ENCODE results near the gene RDX. TPM values are rescaled to one million over a fixed set of nuclear protein-coding genes. Genes with fewer than 3 reads are reported as not detected.
A peak's percentile ranks its signal among the peaks of the same experiment; 100 is the strongest.

The RDX gene
- 250 and 251 TPM in 2 replicates for total RNA-seq (2022)
- percentile 95 among the genes with signal in this experiment for Bru-seq, nascent RNA
- BruChase-seq, experiment 1, labeled RNA remaining after a 2-hour chase: percentile 95 among the genes with signal in this experiment
- percentile 97 among the genes with signal in this experiment for BruChase-seq, experiment 2, labeled RNA remaining after a 6-hour chase
- long read RNA-seq, full-length matches to known transcripts: 112 of 145 reads
- long read RNA-seq, partial matches to known transcripts: 11 of 145 reads
- long read RNA-seq, other reads (novel, unspliced or antisense): 22 of 145 reads

- peaks cover 57% of the 10 kb centered on the region for H3K36me3 Mint-ChIP-seq (ENCODE audit: insufficient read depth, unreplicated experiment)
- H3K4me3 Mint-ChIP-seq (ENCODE audit: unreplicated experiment): peak within 1 kb of the TSS; percentile 91
- no peaks in the 10 kb centered on the region for H3K27me3 ChIP-seq (replicated peaks; ENCODE audit: control insufficient read depth, insufficient read depth, low read length)
- intact Hi-C loops (cut with micrococcal nuclease; ENCODE audit: unreplicated experiment): loop anchor here (1.0 to 10.0 kb wide), 3 partner anchors 9 to 202 kb away; partner anchors contain the start of gene ZC3H12C
- H3K4me1 ChIP-seq: peaks cover 51% of the 10 kb centered on the region
- peak in 1 of 2 experiments; percentile 24 for TF ChIP-seq CTCF (IDR thresholded peaks at IDR 0.05; ENCODE audit: insufficient read depth in 1 of 2, low read depth in 1 of 2, low read length in 1 of 2, severe bottlenecking in 1 of 2, unreplicated experiment in 1 of 2)
- DNase-seq: peak; percentile 88 to 91
- CTCF ChIA-PET: interaction anchor here (0.6 to 1.5 kb wide), 6 partner anchors 9 to 137 kb away, joined by 3 to 5 read pairs (median 3); no protein-coding TSS in a partner anchor
- H3K4me3 ChIP-seq (ENCODE audit: low read depth, low read length): peak within 1 kb of the TSS; percentile 98
- peaks cover 9% of the 10 kb centered on the region for H3K9me3 Mint-ChIP-seq (ENCODE audit: unreplicated experiment)
- no peaks in the 10 kb centered on the region for H3K27me3 Mint-ChIP-seq (ENCODE audit: insufficient read depth, unreplicated experiment)
- POLR2A ChIA-PET: interaction anchor here (0.9 to 2.3 kb wide), 6 partner anchors 9 to 133 kb away, joined by 3 to 8 read pairs (median 4); partner anchors contain the start of gene FDX1
- H3K36me3 ChIP-seq (ENCODE audit: control insufficient read depth, insufficient read depth, low read length): no peaks in the 10 kb centered on the region; the same call in 1 of the 2 replicates
- H3K9me3 ChIP-seq: peaks cover 7% of the 10 kb centered on the region; the same call in 1 of the 2 replicates
- H3K27ac Mint-ChIP-seq (ENCODE audit: unreplicated experiment): peak within 1 kb of the TSS; percentile 98
- no TSS peak for BruUV-seq (replicated peaks)
- peaks cover 62% of the 10 kb centered on the region for H3K4me1 Mint-ChIP-seq (ENCODE audit: low read depth, unreplicated experiment)
These were observed at the start of gene RDX for GRCh38 chr11:110296226-110297075. Gene RDX, minus strand, starts transcription at chr11:110296614. Its CDS starts 16,922 bp downstream, at chr11:110279692.

- peaks cover 25% of the 10 kb centered on the region for H3K9me3 Mint-ChIP-seq (ENCODE audit: unreplicated experiment)
- H3K4me3 ChIP-seq (ENCODE audit: low read depth, low read length): no peak overlapping the region
- no peaks in the 10 kb centered on the region for H3K27me3 ChIP-seq (replicated peaks; ENCODE audit: control insufficient read depth, insufficient read depth, low read length)
- DNase-seq: no peak
- BruUV-seq (replicated peaks): no TSS peak
- TF ChIP-seq CTCF (IDR thresholded peaks at IDR 0.05; ENCODE audit: insufficient read depth in 1 of 2, low read depth in 1 of 2, low read length in 1 of 2, severe bottlenecking in 1 of 2, unreplicated experiment in 1 of 2): no peak
- POLR2A ChIA-PET: no interaction called here
- peaks cover 32% of the 10 kb centered on the region for H3K4me1 Mint-ChIP-seq (ENCODE audit: low read depth, unreplicated experiment)
- no peak overlapping the region for H3K27ac Mint-ChIP-seq (ENCODE audit: unreplicated experiment)
- intact Hi-C loops (cut with micrococcal nuclease; ENCODE audit: unreplicated experiment): no loop called here
- no peaks in the 10 kb centered on the region for H3K9me3 ChIP-seq
- no peaks in the 10 kb centered on the region for H3K27me3 Mint-ChIP-seq (ENCODE audit: insufficient read depth, unreplicated experiment)
- peaks cover 21% of the 10 kb centered on the region for H3K4me1 ChIP-seq
- H3K4me3 Mint-ChIP-seq (ENCODE audit: unreplicated experiment): no peak overlapping the region
- CTCF ChIA-PET: no interaction called here
- no peaks in the 10 kb centered on the region for H3K36me3 ChIP-seq (ENCODE audit: control insufficient read depth, insufficient read depth, low read length)
- no peaks in the 10 kb centered on the region for H3K36me3 Mint-ChIP-seq (ENCODE audit: insufficient read depth, unreplicated experiment)
These were observed 49.3 kb upstream of the RDX start for GRCh38 chr11:110345743-110346142.

GRCh38 chr11:110340436-110340835 is 44.0 kb upstream of the RDX start:
- no peak for TF ChIP-seq CTCF (IDR thresholded peaks at IDR 0.05; ENCODE audit: insufficient read depth in 1 of 2, low read depth in 1 of 2, low read length in 1 of 2, severe bottlenecking in 1 of 2, unreplicated experiment in 1 of 2)
- no peaks in the 10 kb centered on the region for H3K27me3 Mint-ChIP-seq (ENCODE audit: insufficient read depth, unreplicated experiment)
- CTCF ChIA-PET: interaction anchor here (1.3 kb wide), 1 partner anchor 22 kb away, joined by 4 read pairs; no protein-coding TSS in a partner anchor

More at GRCh38 chr11:110340436-110340835, 44.0 kb upstream of the RDX start:
- H3K9me3 ChIP-seq: no peaks in the 10 kb centered on the region
- no peak for DNase-seq
- peaks cover 35% of the 10 kb centered on the region for H3K4me1 Mint-ChIP-seq (ENCODE audit: low read depth, unreplicated experiment)
- no peak overlapping the region for H3K4me3 Mint-ChIP-seq (ENCODE audit: unreplicated experiment)
- H3K9me3 Mint-ChIP-seq (ENCODE audit: unreplicated experiment): peaks cover 15% of the 10 kb centered on the region
- BruUV-seq (replicated peaks): no TSS peak
- no peaks in the 10 kb centered on the region for H3K27me3 ChIP-seq (replicated peaks; ENCODE audit: control insufficient read depth, insufficient read depth, low read length)
- POLR2A ChIA-PET: interaction anchor here (1.0 kb wide), 1 partner anchor 30 kb away, joined by 3 read pairs; no protein-coding TSS in a partner anchor
- intact Hi-C loops (cut with micrococcal nuclease; ENCODE audit: unreplicated experiment): no loop called here
- no peaks in the 10 kb centered on the region for H3K36me3 ChIP-seq (ENCODE audit: control insufficient read depth, insufficient read depth, low read length)
- no peak overlapping the region for H3K27ac Mint-ChIP-seq (ENCODE audit: unreplicated experiment)
- H3K4me1 ChIP-seq: peaks cover 33% of the 10 kb centered on the region
- no peak overlapping the region for H3K4me3 ChIP-seq (ENCODE audit: low read depth, low read length)
- no peaks in the 10 kb centered on the region for H3K36me3 Mint-ChIP-seq (ENCODE audit: insufficient read depth, unreplicated experiment)
